Measurements from ENCODE around the gene BBS12. TPM values are rescaled to one million over a fixed set of nuclear protein-coding genes. Genes with fewer than 3 reads are reported as not detected.

The BBS12 gene
- total and polyA plus RNA-seq, 2 donors (not counting 3 experiments of a cell fraction or from before 2014, with no cell fraction given), result 0.91 to 2.3 TPM

- intact Hi-C loops (cut with micrococcal nuclease) (no loop called here), dilution Hi-C loops (cut with MboI; ENCODE audit: extremely low pct_ligation_motif_present, low sequenced_read_pairs) (loop anchor here (25.0 kb wide), 1 partner anchor 149 kb away; the partner anchor contains the start of gene NUDT6)
- H3K79me2 ChIP-seq (ENCODE audit: control insufficient read depth, insufficient read depth, low read length), result no peaks in the 10 kb centered on the region
- H3K36me3 ChIP-seq (ENCODE audit: control insufficient read depth in 2 of 2, extremely low read depth in 1 of 2, insufficient read depth in 2 of 2, low read length in 2 of 2), result no peaks in the 10 kb centered on the region
- DNase-seq (ENCODE audit: low read depth, low spot score), result no peak
- FAIRE-seq, result no peak
- H3K27ac ChIP-seq (ENCODE audit: insufficient read depth, low read depth, low read length), result no peak overlapping the region
- H2AFZ ChIP-seq (ENCODE audit: low read depth, low read length), result peak overlapping the region; percentile 11
- POLR2A ChIA-PET, result no interaction called here
- H3K4me1 ChIP-seq (ENCODE audit: control insufficient read depth, extremely low read depth, insufficient read depth, low read length), result peaks cover 16% of the 10 kb centered on the region
- CTCF ChIA-PET, result interaction anchor here (1.0 to 1.4 kb wide), 6 partner anchors 20 to 1559 kb away, joined by 3 to 11 read pairs (median 4); partner anchors contain the start of gene BBS12
- H4K20me1 ChIP-seq (replicated peaks; ENCODE audit: control insufficient read depth, extremely low read depth, insufficient read depth, low read length), result no peaks in the 10 kb centered on the region
- no peaks in the 10 kb centered on the region for H3K27me3 ChIP-seq (ENCODE audit: control insufficient read depth in 2 of 2, insufficient read depth in 2 of 2, low read length in 2 of 2)
- H3K9me1 ChIP-seq (replicated peaks; ENCODE audit: control insufficient read depth, extremely low read depth, insufficient read depth, low read length), result no peaks in the 10 kb centered on the region
- no peak overlapping the region for H3K9ac ChIP-seq (replicated peaks; ENCODE audit: extremely low read depth, insufficient read depth, low read length)
- H3K4me2 ChIP-seq (ENCODE audit: insufficient read depth, low read length), result no peak overlapping the region
- no peaks in the 10 kb centered on the region for H3K9me3 ChIP-seq (replicated peaks; ENCODE audit: control insufficient read depth, insufficient read depth, low read length)
- BruUV-seq (replicated peaks), result no TSS peak
- no peak for TF ChIP-seq MYC (IDR thresholded peaks at IDR 0.05; ENCODE audit: low read depth, low read length)
- no peak for TF ChIP-seq POLR2AphosphoS5 (IDR thresholded peaks at IDR 0.05; ENCODE audit: insufficient read depth, low read depth, low read length)
- no peak for TF ChIP-seq CTCF (IDR thresholded peaks at IDR 0.05; ENCODE audit: extremely low read depth in 1 of 2, insufficient read depth in 1 of 2, low read depth in 1 of 2, low read length in 2 of 2)
- TF ChIP-seq GATA2 (IDR thresholded peaks at IDR 0.05; ENCODE audit: insufficient read depth, insufficient read length, low read depth, low read length), result no peak
- TF ChIP-seq EZH2 (IDR thresholded peaks at IDR 0.05; ENCODE audit: borderline replicate concordance, low read depth, low read length, severe bottlenecking), result no peak
- TF ChIP-seq JUN (IDR thresholded peaks at IDR 0.05; ENCODE audit: borderline replicate concordance, insufficient read depth, insufficient read length, low read depth), result no peak
- no peak for TF ChIP-seq POLR2A (IDR thresholded peaks at IDR 0.05; ENCODE audit: low read depth, low read length)
- no peak for TF ChIP-seq FOS (IDR thresholded peaks at IDR 0.05; ENCODE audit: borderline replicate concordance, insufficient read depth, low read length)
- TF ChIP-seq MAX (IDR thresholded peaks at IDR 0.05; ENCODE audit: insufficient read depth, insufficient read length), result no peak
- H3K4me3 ChIP-seq (replicated peaks in 1 of 3; ENCODE audit: insufficient read depth in 1 of 3, low read depth in 1 of 3, low read length in 3 of 3), result no peak overlapping the region
These were observed 30.6 kb downstream of the BBS12 start for GRCh38 chr4:122762966-122763716.

Data from endothelial cell of umbilical vein (primary cell).